UCSD-AML1 (cell line): Measurements from ENCODE around the gene CFB.
"Not testable (repeated sequence)": the region's sequence is repeated elsewhere in the genome, so short reads cannot be mapped to it uniquely, and the experiment has no call there.

Experiments
- DNase-seq: peaks from one replicate; lab custom pipeline; 2025; ENCODE audit not compliant: unreplicated experiment; lab: John Stamatoyannopoulos, UW

The CFB gene

GRCh38 chr6:31911826-31912585, 33.9 kb upstream of the CFB start:
- no peak for DNase-seq

DNA sequence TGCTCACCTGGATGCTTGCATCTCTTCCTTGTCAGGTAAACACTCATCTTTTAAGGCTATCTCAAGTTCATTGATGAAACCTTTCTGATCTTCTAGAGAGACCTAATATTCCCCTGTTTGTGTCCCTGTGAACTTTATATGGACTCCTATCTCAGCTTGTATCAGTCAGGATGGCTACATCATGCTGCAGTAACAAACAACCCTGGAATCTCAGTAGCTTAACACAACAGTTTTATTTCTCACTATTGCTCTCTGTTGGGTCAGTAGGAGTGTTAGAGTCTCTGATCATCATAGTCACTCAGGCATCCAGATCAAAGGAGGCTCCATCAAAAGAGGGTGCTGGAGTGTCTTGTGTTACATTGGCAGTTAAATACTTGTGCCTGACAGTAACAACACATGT, 30.5 kb upstream of the CFB start:
- no peak for DNase-seq

GRCh38 chr6:31915756-31916155, 30.1 kb upstream of the CFB start:
- no peak for DNase-seq

GRCh38 chr6:31918069-31918720, 27.7 kb upstream of the CFB start:
- no peak for DNase-seq

GRCh38 chr6:31919624-31920303, 26.1 kb upstream of the CFB start:
- DNase-seq = no peak

- DNase-seq = no peak
These were observed 25.1 kb upstream of the CFB start for GRCh38 chr6:31920811-31921210.

DNA sequence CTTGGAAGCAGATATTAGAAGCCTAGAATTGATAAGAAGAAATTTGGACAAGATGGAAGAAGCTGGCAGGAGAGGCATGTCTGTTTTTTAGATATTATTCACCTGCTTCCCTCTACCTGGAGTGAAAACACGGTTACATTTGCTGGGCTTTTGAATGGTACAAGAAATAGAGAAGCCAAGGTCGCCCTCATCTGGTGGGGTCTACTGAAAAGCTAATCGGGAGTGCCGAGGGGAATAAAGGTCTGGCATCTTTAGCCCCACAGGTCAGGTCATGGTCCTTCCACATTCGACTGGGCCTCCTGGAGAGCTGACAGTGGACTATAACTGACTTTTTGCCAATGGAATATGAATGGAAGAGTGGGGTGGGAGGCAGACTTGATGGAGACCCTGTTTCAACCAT, 23.0 kb upstream of the CFB start:
- no peak for DNase-seq

DNA sequence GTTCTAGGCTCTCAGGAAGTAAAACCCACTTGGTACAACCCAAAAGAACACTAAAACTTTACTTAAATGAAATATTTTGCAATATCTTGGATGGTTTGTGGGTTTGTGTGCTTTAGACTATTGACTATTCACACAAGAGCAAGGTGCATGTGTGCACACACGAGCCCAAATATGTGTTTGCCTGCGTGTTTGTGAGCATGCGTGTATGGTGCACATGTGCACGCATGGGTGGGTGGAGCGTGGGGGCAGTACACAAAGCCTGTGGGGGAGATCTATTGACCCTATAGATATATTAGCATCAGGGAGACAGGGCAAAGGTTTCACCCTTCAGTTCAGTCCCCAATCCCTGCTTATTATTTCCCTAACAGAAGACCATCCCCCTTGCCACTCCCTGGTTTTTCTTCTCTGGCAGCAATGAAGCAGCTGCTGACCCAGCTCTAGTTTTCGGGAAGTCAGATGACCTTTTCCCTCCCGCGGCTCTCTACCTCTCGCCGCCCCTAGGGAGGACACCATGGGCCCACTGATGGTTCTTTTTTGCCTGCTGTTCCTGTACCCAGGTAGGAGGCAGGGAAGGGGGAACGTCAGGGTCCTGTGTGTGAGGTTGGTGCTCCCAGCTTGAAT, 18.5 kb upstream of the CFB start, which contains the start of gene C2:
Gene C2, plus strand, starts transcription at position 476 of the 621 bp plus-strand sequence. Its CDS starts 36 bp downstream, at position 512.
- no peak for DNase-seq

DNA sequence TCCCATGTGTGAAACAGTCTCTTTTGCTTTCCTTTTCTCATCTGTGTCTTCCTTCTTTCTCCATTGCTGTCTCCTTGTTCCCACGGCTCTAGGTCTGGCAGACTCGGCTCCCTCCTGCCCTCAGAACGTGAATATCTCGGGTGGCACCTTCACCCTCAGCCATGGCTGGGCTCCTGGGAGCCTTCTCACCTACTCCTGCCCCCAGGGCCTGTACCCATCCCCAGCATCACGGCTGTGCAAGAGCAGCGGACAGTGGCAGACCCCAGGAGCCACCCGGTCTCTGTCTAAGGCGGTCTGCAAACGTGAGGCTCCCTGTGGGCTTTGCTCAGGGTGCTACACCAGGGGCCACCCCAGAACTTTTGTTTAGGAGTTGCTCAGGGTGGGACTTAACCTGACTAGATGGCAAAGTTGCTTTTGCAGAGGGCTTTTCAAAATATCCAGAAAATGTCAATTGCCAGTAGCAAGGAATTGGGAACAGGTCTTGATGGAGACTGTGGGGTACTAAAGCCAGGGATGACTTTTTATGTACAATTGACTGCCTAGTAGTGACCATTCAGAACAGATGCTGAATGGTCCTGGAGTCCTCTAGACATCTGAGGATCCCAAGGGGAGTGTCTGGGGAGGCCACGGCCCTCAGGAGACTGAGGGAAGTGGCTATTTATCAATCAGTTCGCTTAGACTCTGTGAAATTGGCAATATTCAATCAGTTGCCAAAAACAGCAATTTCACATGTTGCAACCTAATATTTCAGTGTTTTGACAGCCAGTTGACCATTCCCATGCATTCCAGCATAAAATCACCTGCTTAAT, 17.8 kb upstream of the CFB start:
- no peak for DNase-seq

DNA sequence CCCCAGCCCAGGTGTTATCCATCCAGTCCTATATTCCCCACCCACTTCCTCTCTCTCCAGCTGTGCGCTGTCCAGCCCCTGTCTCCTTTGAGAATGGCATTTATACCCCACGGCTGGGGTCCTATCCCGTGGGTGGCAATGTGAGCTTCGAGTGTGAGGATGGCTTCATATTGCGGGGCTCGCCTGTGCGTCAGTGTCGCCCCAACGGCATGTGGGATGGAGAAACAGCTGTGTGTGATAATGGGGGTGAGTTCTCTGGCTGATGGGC, 17.3 kb upstream of the CFB start:
- no peak for DNase-seq

DNA sequence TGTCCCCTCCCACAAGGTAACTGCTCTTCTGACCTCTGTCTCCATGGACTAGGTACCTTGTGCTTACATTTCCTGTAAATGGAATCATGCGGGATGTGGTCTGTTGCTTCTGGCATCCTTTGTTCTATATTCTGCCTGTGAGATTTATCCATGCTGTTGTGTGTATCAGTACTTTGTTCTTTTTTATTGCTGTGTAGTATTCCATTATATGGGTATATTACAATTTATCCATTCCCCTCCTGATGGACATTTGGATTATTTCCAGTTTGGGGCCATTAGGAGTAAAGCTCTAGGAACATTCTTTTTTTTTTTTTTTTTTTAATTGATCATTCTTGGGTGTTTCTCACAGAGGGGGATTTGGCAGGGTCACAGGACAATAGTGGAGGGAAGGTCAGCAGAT, 14.9 kb upstream of the CFB start:
- DNase-seq = no peak

DNA sequence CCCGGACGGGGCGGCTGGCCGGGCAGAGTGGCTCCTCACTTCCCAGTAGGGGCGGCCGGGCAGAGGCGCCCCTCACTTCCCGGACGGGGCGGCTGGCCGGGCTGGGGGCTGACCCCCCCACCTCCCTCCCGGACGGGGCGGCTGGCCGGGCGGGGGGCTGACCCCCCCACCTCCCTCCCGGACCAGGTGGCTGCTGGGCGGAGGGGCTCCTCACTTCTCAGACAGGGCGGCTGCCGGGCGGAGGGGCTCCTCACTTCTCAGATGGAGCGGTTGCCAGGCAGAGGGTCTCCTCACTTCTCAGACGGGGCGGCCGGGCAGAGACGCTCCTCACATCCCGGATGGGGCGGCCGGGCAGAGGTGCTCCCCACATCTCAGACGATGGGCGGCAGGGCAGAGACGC, 13.8 kb upstream of the CFB start:
- DNase-seq = not testable (repeated sequence)

GRCh38 chr6:31933537-31933936, 12.4 kb upstream of the CFB start:
- DNase-seq = no peak

DNA sequence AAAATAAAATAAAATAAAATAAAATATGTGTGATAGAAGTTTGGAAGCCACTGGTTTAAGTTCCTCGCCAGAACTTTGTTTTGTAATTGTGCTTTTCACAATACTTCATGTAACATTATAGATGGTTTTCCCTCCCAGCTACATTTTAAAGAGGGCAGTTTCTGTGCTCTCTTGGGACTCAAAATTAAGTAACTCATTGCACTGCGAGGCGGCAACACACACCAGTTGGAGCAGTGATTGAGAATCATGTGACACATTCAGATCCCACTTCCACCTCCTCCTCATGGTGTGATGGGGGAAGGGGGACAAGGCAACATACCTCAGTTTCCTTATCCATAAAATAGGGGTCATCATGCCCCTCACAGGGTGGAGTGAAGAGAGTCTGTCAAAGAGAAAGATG, 10.9 kb upstream of the CFB start:
- no peak for DNase-seq

DNA sequence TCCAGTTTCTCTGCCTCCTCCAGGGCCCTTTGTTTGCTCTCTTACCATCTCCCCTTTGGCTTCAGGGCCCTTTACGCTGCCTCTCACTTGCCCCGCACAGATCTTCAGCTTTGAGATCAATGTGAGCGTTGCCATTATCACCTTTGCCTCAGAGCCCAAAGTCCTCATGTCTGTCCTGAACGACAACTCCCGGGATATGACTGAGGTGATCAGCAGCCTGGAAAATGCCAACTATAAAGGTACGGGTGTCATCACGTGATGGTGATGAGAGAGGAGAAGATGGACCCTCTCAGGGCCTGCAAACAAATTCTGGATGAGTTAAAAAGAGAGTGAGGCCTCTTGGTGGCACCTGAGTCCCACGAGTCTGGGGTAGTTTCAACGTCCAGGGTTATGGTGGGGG, 10.1 kb upstream of the CFB start:
- no peak for DNase-seq

- no peak for DNase-seq
These were observed 5.6 kb upstream of the CFB start for GRCh38 chr6:31940256-31940664.

GRCh38 chr6:31943742-31944141, 2.2 kb upstream of the CFB start:
- DNase-seq = no peak

DNA sequence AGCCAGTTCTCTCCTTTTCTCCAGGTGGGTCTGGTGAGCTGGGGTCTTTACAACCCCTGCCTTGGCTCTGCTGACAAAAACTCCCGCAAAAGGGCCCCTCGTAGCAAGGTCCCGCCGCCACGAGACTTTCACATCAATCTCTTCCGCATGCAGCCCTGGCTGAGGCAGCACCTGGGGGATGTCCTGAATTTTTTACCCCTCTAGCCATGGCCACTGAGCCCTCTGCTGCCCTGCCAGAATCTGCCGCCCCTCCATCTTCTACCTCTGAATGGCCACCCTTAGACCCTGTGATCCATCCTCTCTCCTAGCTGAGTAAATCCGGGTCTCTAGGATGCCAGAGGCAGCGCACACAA, 765 bp upstream of the CFB start:
- DNase-seq = no peak

DNA sequence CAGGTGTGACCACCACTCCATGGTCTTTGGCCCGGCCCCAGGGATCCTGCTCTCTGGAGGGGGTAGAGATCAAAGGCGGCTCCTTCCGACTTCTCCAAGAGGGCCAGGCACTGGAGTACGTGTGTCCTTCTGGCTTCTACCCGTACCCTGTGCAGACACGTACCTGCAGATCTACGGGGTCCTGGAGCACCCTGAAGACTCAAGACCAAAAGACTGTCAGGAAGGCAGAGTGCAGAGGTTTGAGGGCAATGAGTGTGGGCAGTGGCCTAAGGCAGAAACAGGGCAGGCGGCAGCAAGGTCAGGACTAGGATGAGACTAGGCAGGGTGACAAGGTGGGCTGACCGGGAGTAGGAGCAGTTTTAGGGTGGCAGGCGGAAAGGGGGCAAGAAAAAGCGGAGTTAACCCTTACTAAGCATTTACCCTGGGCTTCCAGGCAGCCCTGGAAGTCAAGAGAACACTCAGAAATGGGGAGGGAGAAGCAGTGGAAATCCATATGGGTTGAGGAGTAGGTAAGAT, 533 bp downstream of the CFB start:
- DNase-seq = no peak

DNA sequence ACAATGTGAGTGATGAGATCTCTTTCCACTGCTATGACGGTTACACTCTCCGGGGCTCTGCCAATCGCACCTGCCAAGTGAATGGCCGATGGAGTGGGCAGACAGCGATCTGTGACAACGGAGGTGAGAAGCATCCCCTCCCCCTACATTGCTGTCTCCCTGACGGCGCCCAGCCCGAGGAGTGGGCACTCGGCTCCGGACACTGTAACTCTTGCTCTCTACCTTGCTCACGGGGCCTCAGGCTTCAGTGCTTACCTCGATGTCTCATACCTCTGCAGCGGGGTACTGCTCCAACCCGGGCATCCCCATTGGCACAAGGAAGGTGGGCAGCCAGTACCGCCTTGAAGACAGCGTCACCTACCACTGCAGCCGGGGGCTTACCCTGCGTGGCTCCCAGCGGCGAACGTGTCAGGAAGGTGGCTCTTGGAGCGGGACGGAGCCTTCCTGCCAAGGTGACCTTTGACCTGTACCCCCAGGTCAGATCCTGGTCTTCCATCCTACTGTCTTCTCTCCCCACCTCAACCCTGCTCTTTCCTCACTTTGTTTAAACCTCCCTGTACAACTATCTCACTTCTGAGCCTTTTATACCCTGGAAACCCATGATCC, 1.3 kb downstream of the CFB start:
- DNase-seq = no peak

GRCh38 chr6:31947864-31948263, 2.0 kb downstream of the CFB start:
- no peak for DNase-seq
